GM18907 (cell line): ENCODE data around the gene YRDC.

Source experiments
- ATAC-seq: cut with Tn5 transposase; IDR thresholded peaks from one replicate; pipeline ENCODE4 v1.9.1; 2021; ENCODE audit warnings: mild to moderate bottlenecking, moderate library complexity; ENCODE audit not compliant: unreplicated experiment

The YRDC gene

GRCh38 chr1:37822906-37823815 lies 15.2 kb upstream of the YRDC start:
- no peak for ATAC-seq

DNA sequence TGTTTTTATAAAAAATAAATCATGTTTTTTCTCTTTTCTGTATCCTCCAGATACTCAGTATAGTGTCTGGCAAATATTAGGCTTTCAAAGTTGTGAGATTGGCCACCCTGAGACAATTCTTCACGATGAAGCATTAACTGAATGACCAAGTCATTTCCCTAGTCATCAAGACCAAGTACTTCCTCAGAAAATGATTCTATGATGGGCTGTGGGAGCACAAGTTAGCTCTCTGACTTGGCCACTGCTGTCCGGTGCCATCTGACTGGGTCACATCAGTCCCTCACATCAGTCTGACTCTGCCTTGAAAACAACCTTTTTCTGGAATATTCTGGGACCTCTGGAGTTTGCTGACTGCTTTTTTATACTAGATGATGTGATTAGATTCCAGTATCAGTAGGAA lies 13.5 kb upstream of the YRDC start:
- no peak for ATAC-seq

- ATAC-seq, result no peak
Measured at GRCh38 chr1:37817481-37817880, 9.5 kb upstream of the YRDC start.

- ATAC-seq, result no peak
Measured at GRCh38 chr1:37814252-37814651, 6.2 kb upstream of the YRDC start.

- no peak for ATAC-seq
Measured at GRCh38 chr1:37813529-37814145, 5.6 kb upstream of the YRDC start.

GRCh38 chr1:37811027-37811655 lies 3.1 kb upstream of the YRDC start:
- no peak for ATAC-seq

DNA sequence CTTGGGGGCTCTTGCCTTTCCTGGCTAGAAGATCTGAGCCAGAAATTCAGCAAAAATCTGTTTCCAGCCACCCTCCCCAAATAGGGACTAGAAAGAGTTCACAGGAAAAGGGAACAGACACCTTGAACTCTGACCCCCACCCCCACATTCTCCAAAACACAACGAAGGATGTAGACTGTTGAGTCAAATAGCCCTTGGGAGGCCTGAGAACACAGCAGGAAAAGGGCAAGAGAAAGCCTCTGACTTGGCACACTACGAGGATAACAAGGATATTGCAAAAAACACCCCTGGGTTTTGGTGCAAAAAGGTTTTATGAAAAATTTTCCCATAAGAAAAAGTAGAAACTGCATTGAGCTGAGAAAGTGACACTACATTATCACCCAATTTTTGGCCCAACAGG lies 1.9 kb upstream of the YRDC start:
- ATAC-seq, result no peak

DNA sequence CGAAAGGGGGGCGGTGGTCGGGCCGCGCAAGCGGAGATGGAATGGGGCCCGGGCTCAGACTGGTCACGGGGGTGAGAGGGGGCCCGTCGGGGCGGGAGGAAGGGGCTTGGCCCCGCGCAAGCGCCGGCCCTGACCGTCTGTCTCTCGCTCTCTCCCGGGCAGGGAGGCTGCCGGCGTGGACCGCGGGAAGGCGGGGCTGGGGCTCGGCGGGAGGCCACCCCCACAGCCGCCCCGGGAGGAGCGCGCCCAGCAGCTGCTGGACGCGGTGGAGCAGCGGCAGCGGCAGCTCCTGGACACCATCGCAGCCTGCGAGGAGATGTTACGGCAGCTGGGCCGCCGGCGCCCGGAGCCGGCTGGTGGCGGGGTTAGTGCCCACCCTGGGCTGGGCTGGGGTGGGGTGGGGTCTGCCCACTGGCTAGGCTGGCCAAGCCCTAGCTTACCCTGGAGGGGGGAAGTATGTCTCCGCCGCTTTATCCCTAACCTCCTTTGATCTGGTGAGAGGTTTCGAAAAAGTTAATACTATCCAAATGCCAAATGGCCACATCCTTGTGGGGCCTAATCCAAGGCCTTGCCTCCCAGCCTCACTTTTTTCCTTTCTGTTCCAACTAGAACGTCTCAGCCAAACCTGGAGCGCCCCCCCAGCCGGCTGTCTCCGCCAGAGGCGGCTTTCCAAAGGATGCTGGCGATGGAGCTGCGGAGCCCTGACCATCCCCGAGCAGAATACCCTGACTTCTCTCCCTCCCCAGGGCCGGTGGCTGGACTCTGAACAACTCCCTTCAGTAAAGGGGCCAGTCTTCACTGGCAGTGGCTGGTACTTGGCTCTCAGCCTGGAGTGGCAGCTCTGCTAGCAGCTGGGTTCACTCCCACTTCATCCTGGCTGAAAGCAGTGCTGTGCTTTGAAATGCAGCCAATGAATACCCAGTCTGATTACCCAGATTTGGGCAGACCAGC lies 636 bp upstream of the YRDC start:
- peak; percentile 34 for ATAC-seq

- ATAC-seq, result no peak
Measured at GRCh38 chr1:37807220-37807554, 821 bp downstream of the YRDC start.

DNA sequence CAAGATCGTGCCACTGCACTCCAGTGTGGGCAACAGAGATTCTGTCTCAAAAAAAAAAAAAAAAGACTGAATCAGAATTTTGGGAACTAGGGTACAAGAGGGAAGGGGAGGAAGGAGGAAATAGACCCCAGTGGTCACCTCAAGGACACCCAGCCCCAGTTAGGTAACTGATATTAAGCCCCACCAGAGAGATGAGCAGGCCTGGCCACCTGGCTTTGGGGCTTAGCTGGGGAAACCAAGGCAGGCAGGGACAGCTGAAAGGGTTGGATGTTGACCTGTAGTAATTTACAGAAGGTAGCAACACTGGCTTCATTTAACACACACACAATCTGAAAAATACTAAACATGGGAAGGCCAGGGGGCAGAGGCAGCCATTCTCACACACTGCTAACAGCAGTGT lies 5.6 kb downstream of the YRDC start:
- no peak for ATAC-seq

GRCh38 chr1:37797750-37798345 lies 10.2 kb downstream of the YRDC start:
- no peak for ATAC-seq

- ATAC-seq, result no peak
Measured at GRCh38 chr1:37795340-37796125, 12.5 kb downstream of the YRDC start.

DNA sequence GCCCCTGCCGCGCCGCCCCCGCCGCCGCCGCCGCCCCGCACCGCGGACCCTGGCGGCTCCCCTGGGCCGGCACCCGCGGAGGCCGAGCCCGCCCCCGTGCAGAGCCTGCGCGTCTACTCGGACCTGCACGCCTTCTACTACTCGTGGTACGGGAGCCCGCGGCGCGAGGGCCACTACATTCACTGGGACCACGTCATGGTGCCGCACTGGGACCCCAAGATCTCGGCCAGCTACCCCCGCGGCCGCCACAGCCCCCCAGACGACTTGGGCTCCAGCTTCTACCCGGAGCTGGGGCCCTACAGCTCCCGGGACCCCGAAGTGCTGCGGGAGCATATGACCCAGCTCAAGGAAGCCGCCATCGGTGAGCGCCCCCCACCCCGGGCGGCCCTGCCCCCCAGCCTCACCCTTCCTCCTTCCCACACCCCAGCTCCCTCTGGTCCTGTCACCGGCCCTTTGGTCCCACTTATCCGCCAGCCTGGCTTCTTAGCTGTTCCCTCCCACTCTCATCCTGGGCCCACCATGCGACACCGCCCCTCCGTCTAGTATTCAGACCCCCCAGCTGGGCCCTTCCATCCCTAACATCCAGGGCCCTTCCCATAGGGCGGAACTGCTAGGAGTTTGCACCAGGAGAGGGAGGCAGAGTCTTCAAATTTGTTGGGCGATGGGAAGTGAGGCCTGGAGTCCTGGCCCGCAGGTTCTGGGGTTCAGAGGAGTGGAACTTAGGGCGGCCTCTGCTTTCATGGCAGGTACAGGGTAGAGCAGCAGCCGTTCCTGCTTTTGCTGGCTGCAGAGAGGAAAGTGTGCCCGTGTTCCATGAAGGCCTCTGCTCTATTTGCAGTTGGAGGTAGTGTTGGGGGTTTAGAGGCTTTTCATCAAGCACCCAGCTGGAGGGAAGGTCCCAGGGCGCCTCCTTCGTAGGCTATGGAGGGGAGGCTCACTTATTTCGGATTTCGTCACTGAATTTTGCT lies 13.4 kb downstream of the YRDC start:
- peak; percentile 39 for ATAC-seq

GRCh38 chr1:37793773-37794371 lies 14.1 kb downstream of the YRDC start, which contains the start of gene MANEAL:
Gene MANEAL (plus strand): TSS chr1:37793847. CDS start chr1:37794183, 336 bp downstream.
- ATAC-seq, result peak; percentile 54

DNA sequence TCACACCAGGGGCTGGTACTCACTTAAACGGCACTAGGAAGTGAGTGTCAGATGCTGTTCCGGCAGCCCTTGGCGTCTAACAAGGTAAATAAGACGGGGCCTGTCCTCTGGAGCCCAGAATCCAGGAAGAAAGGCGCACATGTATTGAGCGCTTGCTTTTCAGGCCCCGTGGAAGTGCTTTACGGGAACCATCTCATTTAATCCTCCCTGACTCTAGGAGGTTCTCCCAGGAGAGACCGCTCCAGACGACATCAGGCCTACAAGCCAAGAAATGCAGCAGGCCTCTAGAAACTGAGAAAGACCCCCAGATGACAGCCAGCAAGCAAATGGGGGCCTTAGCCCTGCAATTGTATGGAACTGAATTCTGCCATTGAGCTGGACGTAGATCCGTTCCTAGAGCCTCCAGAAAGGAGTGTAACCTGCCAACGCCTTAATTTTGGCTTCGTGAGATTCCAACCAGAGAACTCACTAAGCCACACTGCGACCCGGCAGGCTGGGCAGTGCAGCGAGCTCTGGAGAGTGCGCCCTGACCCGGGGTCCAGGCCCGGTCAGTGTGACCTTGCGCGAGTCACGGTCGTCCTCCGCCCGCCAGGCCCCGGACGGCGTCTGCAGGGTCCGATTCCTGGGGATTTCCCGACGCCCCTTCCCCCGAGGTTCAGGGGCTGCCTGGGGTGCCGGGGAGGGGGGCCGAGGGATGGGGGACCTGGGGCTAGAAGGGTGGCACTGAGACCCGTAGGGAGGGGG lies 14.9 kb downstream of the YRDC start:
- ATAC-seq, result no peak

- no peak for ATAC-seq
Measured at GRCh38 chr1:37782491-37782890, 25.5 kb downstream of the YRDC start.

DNA sequence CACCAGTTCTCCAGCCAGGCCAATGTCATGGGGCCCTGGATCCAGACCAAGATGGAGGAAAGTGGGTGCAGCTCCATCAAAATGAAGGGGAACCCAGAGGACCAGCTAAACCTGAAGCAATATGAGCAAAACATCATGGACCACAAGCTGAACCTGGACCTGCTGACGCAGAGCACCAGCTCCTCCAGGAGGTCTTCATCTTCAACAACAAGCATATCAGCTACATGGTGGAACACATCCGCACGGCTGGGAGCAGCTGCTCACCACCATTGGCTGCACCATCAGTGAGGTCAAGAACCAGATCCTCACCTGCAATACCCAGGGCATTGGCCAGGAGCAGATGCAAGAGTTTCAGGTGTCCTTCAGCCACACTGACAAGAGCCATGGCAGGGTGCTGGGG lies 29.4 kb downstream of the YRDC start:
- ATAC-seq, result no peak
